RPMI7951 (cell line): ENCODE data around the gene AK8. TPM values are rescaled to one million over a fixed set of nuclear protein-coding genes. Genes with fewer than 3 reads are reported as not detected.
A peak's percentile ranks its signal among the peaks of the same experiment; 100 is the strongest.

Source experiments
- DNase-seq: peaks from one replicate; pipeline ENCODE4 v3.0.0-alpha.2; 2012; ENCODE audit warnings: low read depth
- total RNA-seq: library from RNA; depleted of rRNA; stranded (reverse); fragments of >200 nt; shearing (Covaris generic); gene quantifications from 2 replicates; pipeline ENCODE4 v1.2.3, GENCODE V29; 2014

Gene AK8
- total RNA-seq, 1 experiment from 2014 or later = not detected

- no peak for DNase-seq
Observed at GRCh38 chr9:132826131-132826530, 52.0 kb downstream of the AK8 start.

- no peak for DNase-seq
Observed at GRCh38 chr9:132825430-132825829, 52.7 kb downstream of the AK8 start.

GRCh38 chr9:132824951-132825350, 53.1 kb downstream of the AK8 start:
- no peak for DNase-seq

GRCh38 chr9:132824151-132824550, 53.9 kb downstream of the AK8 start:
- no peak for DNase-seq

GRCh38 chr9:132823370-132824145, 54.5 kb downstream of the AK8 start:
- no peak for DNase-seq

- no peak for DNase-seq
Observed at GRCh38 chr9:132820169-132820944, 57.7 kb downstream of the AK8 start.

- DNase-seq = no peak
Observed at GRCh38 chr9:132818588-132818987, 59.5 kb downstream of the AK8 start.

GRCh38 chr9:132814937-132815336, 63.1 kb downstream of the AK8 start:
- DNase-seq = no peak

GRCh38 chr9:132813115-132813771, 64.8 kb downstream of the AK8 start:
- no peak for DNase-seq

GRCh38 chr9:132811985-132812384, 66.1 kb downstream of the AK8 start:
- no peak for DNase-seq

- DNase-seq = no peak
Observed at GRCh38 chr9:132810314-132810713, 67.8 kb downstream of the AK8 start.

GRCh38 chr9:132809677-132810271, 68.3 kb downstream of the AK8 start:
- DNase-seq = no peak

- no peak for DNase-seq
Observed at GRCh38 chr9:132808645-132809044, 69.4 kb downstream of the AK8 start.

- DNase-seq = no peak
Observed at GRCh38 chr9:132806723-132807421, 71.2 kb downstream of the AK8 start.

- no peak for DNase-seq
Observed at GRCh38 chr9:132806306-132806705, 71.8 kb downstream of the AK8 start.

- no peak for DNase-seq
Observed at GRCh38 chr9:132804576-132805295, 73.3 kb downstream of the AK8 start.

GRCh38 chr9:132802121-132802795, 75.8 kb downstream of the AK8 start:
- no peak for DNase-seq

- no peak for DNase-seq
Observed at GRCh38 chr9:132801659-132802058, 76.4 kb downstream of the AK8 start.

- peak; percentile 52 for DNase-seq
Observed at GRCh38 chr9:132800038-132800648, 77.9 kb downstream of the AK8 start.
